ENCODE data around the gene PSMB3. TPM values are rescaled to one million over a fixed set of nuclear protein-coding genes. Genes with fewer than 3 reads are reported as not detected.
A peak's percentile ranks its signal among the peaks of the same experiment; 100 is the strongest.

The PSMB3 gene
- total and polyA plus RNA-seq, 2 donors from 2014 or later = 156 to 347 TPM

- Histone ChIP-seq H3K36me3 (ENCODE audit: control insufficient read depth in 2 of 3, insufficient read depth in 3 of 3, low read length in 3 of 3) (peaks cover 0 to 6% (median 0%) of the 10 kb centered on the region in 3 donors), H3K9me3 (ENCODE audit: control insufficient read depth in 2 of 3, insufficient read depth in 1 of 3, low read length in 3 of 3) (no peaks in the 10 kb centered on the region), H3K9ac (ENCODE audit: low read length in 3 of 3) (peak overlapping the region; percentile 55 to 97 (median 88)), H3K27me3 (ENCODE audit: control insufficient read depth, insufficient read depth, low read length) (no peaks in the 10 kb centered on the region), H3K4me1 (ENCODE audit: control insufficient read depth in 2 of 3, insufficient read depth in 2 of 3, low read depth in 1 of 3, low read length in 3 of 3) (peaks cover 3 to 28% (median 15%) of the 10 kb centered on the region in 3 donors), H3K27ac (ENCODE audit: low read depth in 2 of 2, low read length in 2 of 2) (peak overlapping the region; percentile 96 to 97), H3K4me3 (ENCODE audit: low read length in 3 of 3) (peak overlapping the region; percentile 80 to 92 (median 88))
- intact Hi-C loops (cut with DNase I) = no loop called here
- no peak for TF ChIP-seq CTCF (IDR thresholded peaks at IDR 0.05; ENCODE audit: borderline replicate concordance, extremely low read depth, insufficient read depth)
- FAIRE-seq (no peak), DNase-seq (peak; percentile 96 to 97 (median 96))
These were observed 48.6 kb upstream of the PSMB3 start for GRCh38 chr17:38703742-38704605.

- Histone ChIP-seq H3K36me3 (ENCODE audit: control insufficient read depth in 2 of 3, insufficient read depth in 3 of 3, low read length in 3 of 3) (peaks cover 0 to 6% (median 5%) of the 10 kb centered on the region in 3 donors), H3K4me3 (ENCODE audit: low read length in 3 of 3) (peak within 1 kb of the TSS; percentile 80 to 92 (median 88)), H3K9me3 (ENCODE audit: control insufficient read depth in 2 of 3, insufficient read depth in 1 of 3, low read length in 3 of 3) (no peaks in the 10 kb centered on the region), H3K4me1 (ENCODE audit: control insufficient read depth in 2 of 3, insufficient read depth in 2 of 3, low read depth in 1 of 3, low read length in 3 of 3) (peaks cover 3 to 30% (median 11%) of the 10 kb centered on the region in 3 donors), H3K27me3 (ENCODE audit: control insufficient read depth, insufficient read depth, low read length) (no peaks in the 10 kb centered on the region), H3K9ac (ENCODE audit: low read length in 3 of 3) (peak within 1 kb of the TSS; percentile 55 to 97 (median 88)), H3K27ac (ENCODE audit: low read depth in 2 of 2, low read length in 2 of 2) (peak within 1 kb of the TSS; percentile 96 to 97)
- TF ChIP-seq CTCF (IDR thresholded peaks at IDR 0.05; ENCODE audit: borderline replicate concordance, extremely low read depth, insufficient read depth) = no peak
- DNase-seq (peak; percentile 85 to 95 (median 89)), FAIRE-seq (no peak)
- intact Hi-C loops (cut with DNase I) = no loop called here
These were observed 47.7 kb upstream of the PSMB3 start, which contains the start of gene MLLT6 for GRCh38 chr17:38704606-38705522. MLLT6 (plus strand) TSS chr17:38705273; CDS start chr17:38705633, 360 bp downstream.

GRCh38 chr17:38705523-38705802, 47.1 kb upstream of the PSMB3 start:
- intact Hi-C loops (cut with DNase I) = no loop called here
- H3K27ac ChIP-seq (ENCODE audit: low read depth in 2 of 2, low read length in 2 of 2) = peak overlapping the region; percentile 71 to 87
- FAIRE-seq (no peak), DNase-seq (peak in 1 of 5 donors; percentile 89)
- TF ChIP-seq CTCF (IDR thresholded peaks at IDR 0.05; ENCODE audit: borderline replicate concordance, extremely low read depth, insufficient read depth) = no peak
- peak overlapping the region in 1 of 3 donors; percentile 72 for H3K9ac ChIP-seq (ENCODE audit: low read length in 3 of 3)
- H3K9me3 ChIP-seq (ENCODE audit: control insufficient read depth in 2 of 3, insufficient read depth in 1 of 3, low read length in 3 of 3) = no peaks in the 10 kb centered on the region
- peaks cover 3 to 26% (median 11%) of the 10 kb centered on the region in 3 donors for H3K4me1 ChIP-seq (ENCODE audit: control insufficient read depth in 2 of 3, insufficient read depth in 2 of 3, low read depth in 1 of 3, low read length in 3 of 3)
- peaks cover 0 to 6% (median 6%) of the 10 kb centered on the region in 3 donors for H3K36me3 ChIP-seq (ENCODE audit: control insufficient read depth in 2 of 3, insufficient read depth in 3 of 3, low read length in 3 of 3)
- H3K27me3 ChIP-seq (ENCODE audit: control insufficient read depth, insufficient read depth, low read length) = no peaks in the 10 kb centered on the region
- peak overlapping the region in 2 of 3 donors; percentile 16 to 77 for H3K4me3 ChIP-seq (ENCODE audit: low read length in 3 of 3)
